Fibroblast of mammary gland (primary cell): ENCODE data around the gene RAB43.
"Not testable (repeated sequence)": the region's sequence is repeated elsewhere in the genome, so short reads cannot be mapped to it uniquely, and the experiment has no call there.

ENCODE experiments used
- DNase-seq: peaks from one replicate; pipeline ENCODE4 v3.0.0-alpha.2; 2010; ENCODE audit warnings: low read depth
- H3K4me3 ChIP-seq: 2 replicates; pipeline ENCODE4 v1.5.1; 2011; ENCODE audit warnings: low read depth, mild to moderate bottlenecking, low read length, moderate library complexity; ENCODE audit not compliant: control insufficient read depth
- TF ChIP-seq, protein P1 (sequence below): conservative IDR thresholded peaks from 2 replicates; pipeline ENCODE4 v1.5.1; 2011; ENCODE audit warnings: low read depth, low read length, inconsistent platforms; ENCODE audit not compliant: control insufficient read depth, insufficient read depth

RAB43 gene

DNA sequence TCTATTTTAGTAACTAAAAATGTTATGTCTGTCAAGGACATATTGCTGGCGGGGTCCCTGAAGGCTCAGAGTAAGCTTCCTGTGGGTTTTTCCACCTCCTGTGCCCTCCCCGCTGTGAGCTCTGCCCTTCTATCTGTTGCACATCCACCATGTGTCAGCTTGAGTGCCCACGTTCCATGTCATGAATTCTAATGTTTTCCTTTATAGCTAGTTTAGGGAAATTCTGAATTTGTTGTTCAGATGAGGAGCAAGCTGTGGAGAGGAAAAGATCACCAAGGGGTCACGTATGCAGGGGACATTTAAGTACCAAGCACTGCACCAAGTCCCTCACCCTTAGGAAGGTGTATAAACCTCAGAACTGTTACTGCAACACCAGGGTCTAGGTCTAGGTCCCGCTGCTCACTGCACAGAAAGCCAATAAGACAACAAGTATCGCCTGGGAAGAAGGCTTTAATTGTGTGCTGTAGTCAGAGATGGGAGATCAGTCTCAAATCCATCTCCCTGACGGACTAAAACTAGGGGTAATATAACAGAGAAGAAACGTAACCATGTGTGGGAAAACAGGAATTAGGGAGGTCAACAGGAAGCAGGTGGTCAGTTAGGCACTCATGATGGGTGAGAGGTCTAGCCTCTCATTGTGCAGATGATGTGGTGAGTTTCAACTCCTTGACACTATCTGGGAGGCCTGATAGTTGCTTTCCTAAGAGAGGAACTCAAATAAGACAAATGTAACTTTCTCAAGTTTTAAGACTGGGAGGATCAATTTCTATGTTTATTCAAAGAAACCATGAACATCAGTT is 51.3 kb downstream of the RAB43 start:
- DNase-seq: no peak
- H3K4me3 ChIP-seq: no peak overlapping the region

DNA sequence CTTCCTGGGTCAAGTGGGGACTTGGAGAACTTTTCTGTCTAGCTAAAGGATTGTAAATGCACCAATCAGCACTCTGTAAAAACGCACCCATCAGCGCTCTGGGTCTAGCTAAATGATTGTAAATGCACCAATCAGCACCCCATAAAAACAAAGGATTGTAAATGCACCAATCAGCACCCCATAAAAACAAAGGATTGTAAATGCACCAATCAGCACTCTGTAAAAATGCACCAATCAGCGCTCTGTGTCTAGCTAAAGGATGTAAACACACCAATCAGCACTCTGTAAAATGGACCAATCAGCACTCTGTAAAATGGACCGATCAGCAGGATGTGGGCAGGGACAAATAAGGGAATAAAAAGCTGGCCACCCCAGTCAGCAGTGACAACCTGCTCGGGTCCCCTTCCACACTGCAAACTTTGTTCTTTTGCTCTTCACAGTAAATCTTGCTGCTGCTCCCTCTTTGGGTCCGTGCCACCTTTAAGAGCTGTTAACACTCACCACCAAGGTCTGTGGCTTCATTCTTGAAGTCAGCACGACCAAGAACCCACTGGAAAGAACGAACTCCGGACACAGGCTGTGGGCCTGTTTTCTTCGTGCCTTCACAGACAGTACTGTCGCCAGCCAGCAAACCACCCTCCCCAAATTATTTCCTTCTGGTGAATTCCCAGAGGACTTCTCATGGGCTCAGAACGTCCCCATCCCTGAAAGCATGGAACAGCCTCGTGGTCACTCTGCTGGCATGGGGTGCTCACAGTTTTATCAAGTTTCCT is 52.1 kb downstream of the RAB43 start:
- not testable (repeated sequence) for DNase-seq, H3K4me3 ChIP-seq

More for the DNA sequence above, 51.3 kb downstream of the RAB43 start:
- TF ChIP-seq, protein P1, sequence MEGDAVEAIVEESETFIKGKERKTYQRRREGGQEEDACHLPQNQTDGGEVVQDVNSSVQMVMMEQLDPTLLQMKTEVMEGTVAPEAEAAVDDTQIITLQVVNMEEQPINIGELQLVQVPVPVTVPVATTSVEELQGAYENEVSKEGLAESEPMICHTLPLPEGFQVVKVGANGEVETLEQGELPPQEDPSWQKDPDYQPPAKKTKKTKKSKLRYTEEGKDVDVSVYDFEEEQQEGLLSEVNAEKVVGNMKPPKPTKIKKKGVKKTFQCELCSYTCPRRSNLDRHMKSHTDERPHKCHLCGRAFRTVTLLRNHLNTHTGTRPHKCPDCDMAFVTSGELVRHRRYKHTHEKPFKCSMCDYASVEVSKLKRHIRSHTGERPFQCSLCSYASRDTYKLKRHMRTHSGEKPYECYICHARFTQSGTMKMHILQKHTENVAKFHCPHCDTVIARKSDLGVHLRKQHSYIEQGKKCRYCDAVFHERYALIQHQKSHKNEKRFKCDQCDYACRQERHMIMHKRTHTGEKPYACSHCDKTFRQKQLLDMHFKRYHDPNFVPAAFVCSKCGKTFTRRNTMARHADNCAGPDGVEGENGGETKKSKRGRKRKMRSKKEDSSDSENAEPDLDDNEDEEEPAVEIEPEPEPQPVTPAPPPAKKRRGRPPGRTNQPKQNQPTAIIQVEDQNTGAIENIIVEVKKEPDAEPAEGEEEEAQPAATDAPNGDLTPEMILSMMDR: no peak

DNA sequence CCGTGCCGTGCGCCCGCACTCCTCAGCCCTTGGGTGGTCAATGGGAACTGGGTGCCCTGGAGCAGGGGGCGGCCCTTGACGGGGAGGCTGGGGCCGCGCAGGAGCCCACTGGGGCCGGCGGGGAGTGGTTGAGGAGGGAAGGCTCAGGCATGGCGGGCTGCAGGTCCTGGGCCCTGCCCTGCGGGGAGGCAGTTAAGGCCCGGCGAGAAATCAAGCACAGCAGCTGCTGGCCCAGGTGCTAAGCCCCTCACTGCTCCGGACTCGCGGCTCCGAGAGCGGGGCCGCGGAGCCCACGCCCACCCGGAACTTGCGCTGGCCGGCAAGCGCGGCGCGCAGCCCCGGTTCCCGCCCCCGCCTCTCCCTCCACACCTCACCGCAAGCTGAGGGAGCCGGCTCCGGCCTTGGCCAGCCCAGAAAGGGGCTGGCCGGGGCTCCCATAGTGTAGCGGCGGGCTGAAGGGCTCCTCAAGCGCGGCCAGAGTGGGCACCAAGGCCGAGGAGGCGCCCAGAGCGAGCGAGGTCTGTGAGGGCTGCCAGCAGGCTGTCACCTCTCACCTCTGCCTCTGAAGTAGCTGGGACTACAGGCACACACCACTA is 53.2 kb downstream of the RAB43 start:
- no peak for DNase-seq
- TF ChIP-seq, protein P1: no peak
- peak overlapping the region; percentile 24 for H3K4me3 ChIP-seq

DNA sequence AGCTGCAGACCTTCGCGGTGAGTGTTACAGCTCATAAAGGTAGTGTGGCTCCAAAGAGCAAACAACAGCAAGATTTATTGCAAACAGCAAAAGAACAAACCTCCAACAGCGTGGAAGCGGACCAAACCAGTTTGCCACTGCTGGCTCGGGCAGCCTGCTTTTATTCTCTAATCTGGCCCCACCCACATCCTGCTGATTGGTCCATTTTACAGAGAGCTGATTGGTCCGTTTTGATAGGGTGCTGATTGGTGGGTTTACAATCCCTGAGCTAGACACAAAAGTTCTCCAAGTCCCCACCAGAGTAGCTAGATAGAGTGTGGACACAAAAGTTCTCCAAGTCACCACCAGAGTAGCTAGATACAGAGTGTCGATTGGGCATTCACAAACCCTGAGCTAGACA is 53.9 kb downstream of the RAB43 start:
- not testable (repeated sequence) for H3K4me3 ChIP-seq, DNase-seq

DNA sequence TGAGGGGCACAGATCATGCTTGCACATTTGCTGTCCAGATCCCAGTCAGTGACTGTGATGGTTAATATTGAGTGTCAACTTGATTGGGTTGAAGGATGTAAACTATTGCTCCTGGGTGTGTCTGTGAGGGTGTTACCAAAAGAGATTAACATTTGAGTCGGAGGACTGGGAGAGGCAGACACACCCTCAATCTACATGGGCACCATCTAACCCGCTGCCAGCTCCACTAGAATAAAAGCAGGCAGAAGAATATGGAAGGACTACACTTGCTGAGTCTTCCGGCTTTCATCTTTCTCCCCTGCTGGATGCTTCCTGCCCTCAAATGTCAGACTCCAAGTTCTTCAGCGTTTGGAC is 55.9 kb downstream of the RAB43 start:
- no peak overlapping the region for H3K4me3 ChIP-seq
- TF ChIP-seq, protein P1: no peak
- DNase-seq: no peak

DNA sequence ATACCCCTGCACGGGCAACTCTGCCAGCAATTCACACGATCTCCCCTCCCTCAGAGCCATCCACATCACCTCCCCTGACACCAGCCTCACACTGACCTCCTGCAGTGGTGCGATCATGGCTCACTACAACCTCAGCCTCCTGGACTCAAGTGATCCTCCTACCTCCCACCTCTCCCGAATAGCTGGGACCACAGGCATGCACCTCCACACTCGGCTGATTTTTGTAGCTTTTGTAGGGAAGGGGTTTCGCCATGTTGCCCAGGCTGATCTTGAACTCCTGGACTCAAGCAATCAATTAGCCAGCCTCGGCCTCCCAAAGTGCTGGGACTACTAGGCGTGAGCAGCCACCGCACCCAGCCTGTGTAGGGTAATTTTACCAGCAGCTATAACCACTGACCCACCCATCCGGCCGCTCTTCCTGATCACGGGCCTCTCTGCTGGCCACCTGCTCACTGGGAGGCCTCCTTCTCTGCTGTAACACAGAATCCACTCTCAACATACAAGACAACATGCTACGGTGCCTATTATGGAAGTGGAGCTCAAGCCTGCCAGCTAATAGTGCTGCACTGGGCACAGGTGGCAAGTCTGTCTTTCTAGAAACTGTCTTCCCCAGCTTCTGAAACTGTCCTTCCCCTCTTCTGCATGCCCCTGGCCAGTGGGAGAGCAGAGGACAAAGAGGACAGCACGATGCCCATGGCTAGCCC is 56.4 kb downstream of the RAB43 start:
- no peak for DNase-seq
- TF ChIP-seq, protein P1: no peak
- no peak overlapping the region for H3K4me3 ChIP-seq

DNA sequence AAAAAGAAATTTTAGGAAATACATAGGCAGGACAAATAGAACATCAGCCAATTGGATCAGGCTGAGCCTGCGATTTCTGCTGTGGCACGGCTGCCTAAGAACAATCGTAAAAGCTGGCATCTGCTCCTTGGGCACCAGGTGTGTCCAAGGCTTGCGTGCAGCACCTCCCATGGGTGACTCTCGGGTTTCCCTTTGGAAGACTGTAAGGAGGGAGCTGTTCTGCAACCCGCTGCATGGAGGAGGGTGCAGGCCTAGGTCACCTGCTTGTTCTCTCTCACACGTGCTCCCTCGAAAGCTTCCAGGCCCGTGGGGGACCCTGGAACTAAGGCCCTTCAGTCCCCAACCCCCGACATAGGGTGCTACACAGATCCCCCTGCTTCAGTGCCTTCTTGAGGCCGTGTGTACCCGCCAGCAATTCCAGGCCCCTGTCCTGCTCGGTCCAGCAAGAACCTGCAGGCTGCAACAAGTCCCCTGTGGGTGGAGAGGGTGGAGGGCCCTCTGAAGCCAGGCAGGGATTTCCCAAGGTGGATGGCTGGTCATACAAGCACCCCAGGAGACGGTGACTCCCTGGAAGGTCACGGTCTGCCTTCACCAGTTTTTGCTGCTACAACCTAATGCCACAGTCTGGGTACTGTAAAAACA is 57.6 kb downstream of the RAB43 start:
- TF ChIP-seq, protein P1: no peak
- no peak for DNase-seq
- H3K4me3 ChIP-seq: no peak overlapping the region
